Measurements from ENCODE around the gene ZNF808. TPM values are rescaled to one million over a fixed set of nuclear protein-coding genes. Genes with fewer than 3 reads are reported as not detected.

Gene ZNF808
- total and polyA plus RNA-seq, 9 of the 15 experiments (the other 6 are each of a cell fraction or from before 2014, with no cell fraction given), result 3.1 to 20.1 (median 10.9) TPM

GRCh38 chr19:52492994-52493470 lies 34.4 kb upstream of the ZNF808 start:
- no peak overlapping the region; the same call in 1 of the 2 replicates for H2AFZ ChIP-seq (ENCODE audit: low read depth, low read length)
- ATAC-seq, result peak; percentile 73
- H3K36me3 ChIP-seq (ENCODE audit: control insufficient read depth, insufficient read depth, low read length), result no peaks in the 10 kb centered on the region
- 23% methylated on average over 21 of the region's 28 CpGs for WGBS (ENCODE audit: insufficient coverage, low coverage, missing lambda C conversion rate)
- no peak overlapping the region for H3K4me3 ChIP-seq
- no peak overlapping the region for H3K4me2 ChIP-seq (ENCODE audit: insufficient read depth, low read length)
- H3K27ac ChIP-seq (ENCODE audit: extremely low read depth, low read depth, low read length), result no peak overlapping the region
- H4K20me1 ChIP-seq (replicated peaks; ENCODE audit: control insufficient read depth, insufficient read depth, low read length), result no peaks in the 10 kb centered on the region
- H3K4me1 ChIP-seq (replicated peaks in 1 of 2; ENCODE audit: control insufficient read depth in 2 of 2, insufficient read depth in 2 of 2, low read length in 2 of 2), result peaks cover 0 to 8% of the 10 kb centered on the region in 2 experiments; a peak in 2 of 5 replicates
- in situ Hi-C loops (cut with MboI), result no loop called here
- H3K9me1 ChIP-seq (ENCODE audit: control insufficient read depth, insufficient read depth, low read length), result no peaks in the 10 kb centered on the region
- BruUV-seq (replicated peaks), result no TSS peak
- no peaks in the 10 kb centered on the region for H3K27me3 ChIP-seq (ENCODE audit: control insufficient read depth in 2 of 2, insufficient read depth in 2 of 2, low read length in 2 of 2)
- no peaks in the 10 kb centered on the region for H3K9me3 ChIP-seq (replicated peaks; ENCODE audit: control insufficient read depth, insufficient read depth, low read depth, low read length)
- peak in 2 of 4 experiments; percentile 21 to 28 for DNase-seq (ENCODE audit: extremely low read depth in 1 of 4, low spot score in 3 of 4)
- H3K9ac ChIP-seq (ENCODE audit: insufficient read depth in 1 of 2, low read depth in 2 of 2, low read length in 2 of 2), result no peak overlapping the region
- no peaks in the 10 kb centered on the region for H3K79me2 ChIP-seq (ENCODE audit: control insufficient read depth, insufficient read depth, low read length)
- intact Hi-C loops (cut with micrococcal nuclease), result no loop called here
- CTCF ChIA-PET (ENCODE audit: low intra/inter-chr PET ratio), result no interaction called here
- no peak for FAIRE-seq
- POLR2A ChIA-PET, result no interaction called here
- TF ChIP-seq ZNF197 (CRISPR knock-in tag; IDR thresholded peaks at IDR 0.05; ENCODE audit: low read depth) (no peak), RUNX1 (IDR thresholded peaks at IDR 0.05; ENCODE audit: low read depth) (no peak), ETS1 (conservative IDR thresholded peaks at IDR 0.05; ENCODE audit: control insufficient read depth, low read depth, low read length) (no peak), MTA2 (IDR thresholded peaks at IDR 0.05; ENCODE audit: low read depth) (no peak), CBX2 (IDR thresholded peaks at IDR 0.05; ENCODE audit: insufficient read depth, low read length, poor library complexity, severe bottlenecking) (no peak), MGA (IDR thresholded peaks at IDR 0.05) (0 out of 2 replicates have a peak, but pooled peaks have one; percentile 16), HDAC3 (IDR thresholded peaks at IDR 0.05; ENCODE audit: borderline replicate concordance, partially characterized antibody) (no peak), ZNF324 (CRISPR knock-in tag; IDR thresholded peaks at IDR 0.05) (no peak), ZNF263 (CRISPR knock-in tag; IDR thresholded peaks at IDR 0.05; ENCODE audit: borderline replicate concordance) (peak; percentile 71)
